H1 (cell line): ENCODE data around the gene MIPOL1. TPM values are rescaled to one million over a fixed set of nuclear protein-coding genes. Genes with fewer than 3 reads are reported as not detected.

Source experiments
- CEBPB ChIP-seq: IDR thresholded peaks from 2 replicates; pipeline ENCODE4 v1.6.1; 2012; ENCODE audit warnings: low read depth, low read length
- CTBP2 ChIP-seq: IDR thresholded peaks from 2 replicates; pipeline ENCODE4 v1.7.0; 2011; ENCODE audit warnings: borderline replicate concordance, mild to moderate bottlenecking, moderate library complexity, mixed read lengths, low read length; ENCODE audit not compliant: insufficient read depth, insufficient read length
- GABPA ChIP-seq: IDR thresholded peaks from 2 replicates; pipeline ENCODE4 v1.6.1; 2011; ENCODE audit warnings: mild to moderate bottlenecking, low read length, moderate library complexity, borderline replicate concordance; ENCODE audit not compliant: insufficient read depth
- RBBP5 ChIP-seq: IDR thresholded peaks from 2 replicates; pipeline ENCODE4 v1.7.1; 2012; ENCODE audit warnings: low read depth, mild to moderate bottlenecking, inconsistent platforms, low read length, moderate library complexity, borderline replicate concordance
- polyA plus RNA-seq, 7 experiments: library from polyadenylated mRNA; depleted of rRNA in 3 of 7; stranded (reverse) in 5 of 7; unstranded in 2 of 7; fragments of >200 nt in 5 of 7; fragments of 200-250 nt in 2 of 7; gene quantifications; 1 replicate in 5 of 7; 2 replicates in 1 of 7; 4 replicates in 1 of 7; pipeline versions ENCODE4 v1.2.1 to v1.2.3, GENCODE V29; 2011 to 2013; ENCODE audit warnings: missing spikeins in 2 of 7, mixed read lengths in 2 of 7
- total RNA-seq: library from RNA; stranded (reverse); fragmentation: NEBNext Ultra II Directional; extraction: Animal tissue kit (Norgen Biotek cat#: 25700); gene quantifications from 2 replicates; pipeline ENCODE4 v1.2.1, GENCODE V29; 2021
- TF ChIP-seq, protein P1 (sequence below): IDR thresholded peaks from 2 replicates; pipeline ENCODE4 v1.6.1; 2012; ENCODE audit warnings: inconsistent platforms
- TF ChIP-seq, protein P2 (sequence below): IDR thresholded peaks from 2 replicates; pipeline ENCODE4 v1.6.1; 2012; ENCODE audit warnings: low read length, inconsistent platforms

The MIPOL1 gene
- total and polyA plus RNA-seq, 2 of the 8 experiments (the other 6 are each of a cell fraction or from before 2014, with no cell fraction given): 2.8 to 23.9 TPM

DNA sequence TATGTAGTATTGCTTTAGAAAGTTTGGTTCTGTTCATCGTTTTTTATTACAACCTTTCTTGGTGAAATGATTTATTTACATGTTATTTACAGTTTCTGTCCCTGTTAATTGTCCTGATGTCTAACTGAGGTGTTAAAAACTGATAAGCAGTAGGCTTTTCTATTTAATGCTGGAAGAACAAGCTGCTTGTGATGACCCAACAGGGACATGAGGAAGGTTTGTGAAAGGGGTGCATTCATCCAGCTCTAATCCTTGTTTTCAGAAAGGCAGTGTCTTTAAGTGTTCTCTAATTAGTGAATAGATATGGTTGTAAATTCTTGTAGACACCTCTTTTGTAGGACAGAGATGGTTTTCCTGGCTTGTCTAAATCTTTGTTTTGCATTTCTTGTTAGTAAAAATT lies 205.9 kb downstream of the MIPOL1 start (continued):
- TF ChIP-seq RBBP5 (no peak), CEBPB (no peak), GABPA (no peak), CTBP2 (no peak)
- TF ChIP-seq, protein P1, sequence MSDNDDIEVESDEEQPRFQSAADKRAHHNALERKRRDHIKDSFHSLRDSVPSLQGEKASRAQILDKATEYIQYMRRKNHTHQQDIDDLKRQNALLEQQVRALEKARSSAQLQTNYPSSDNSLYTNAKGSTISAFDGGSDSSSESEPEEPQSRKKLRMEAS: no peak
- TF ChIP-seq, protein P2, sequence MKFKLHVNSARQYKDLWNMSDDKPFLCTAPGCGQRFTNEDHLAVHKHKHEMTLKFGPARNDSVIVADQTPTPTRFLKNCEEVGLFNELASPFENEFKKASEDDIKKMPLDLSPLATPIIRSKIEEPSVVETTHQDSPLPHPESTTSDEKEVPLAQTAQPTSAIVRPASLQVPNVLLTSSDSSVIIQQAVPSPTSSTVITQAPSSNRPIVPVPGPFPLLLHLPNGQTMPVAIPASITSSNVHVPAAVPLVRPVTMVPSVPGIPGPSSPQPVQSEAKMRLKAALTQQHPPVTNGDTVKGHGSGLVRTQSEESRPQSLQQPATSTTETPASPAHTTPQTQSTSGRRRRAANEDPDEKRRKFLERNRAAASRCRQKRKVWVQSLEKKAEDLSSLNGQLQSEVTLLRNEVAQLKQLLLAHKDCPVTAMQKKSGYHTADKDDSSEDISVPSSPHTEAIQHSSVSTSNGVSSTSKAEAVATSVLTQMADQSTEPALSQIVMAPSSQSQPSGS: no peak
